ENCODE results near the gene LGI1.

- TF ChIP-seq CTCF (conservative IDR thresholded peaks at IDR 0.05): no peak
- TF ChIP-seq ZFX (IDR thresholded peaks at IDR 0.05): no peak
Measured at GRCh38 chr10:93710333-93710909, 47.3 kb upstream of the LGI1 start.

Measured in C4-2B (cell line).